ENCODE data around the gene C17orf100. TPM values are rescaled to one million over a fixed set of nuclear protein-coding genes. Genes with fewer than 3 reads are reported as not detected.

The C17orf100 gene
- total and polyA plus RNA-seq, 2 of the 13 experiments (the other 11 are each of a cell fraction or from before 2014, with no cell fraction given): 3.6 to 8.7 TPM

GRCh38 chr17:6702567-6703215 lies 51.1 kb downstream of the C17orf100 start (continued):
- TF ChIP-seq ZNF224 (CRISPR knock-in tag; IDR thresholded peaks at IDR 0.05) (no peak), ZNF687 (CRISPR knock-in tag; IDR thresholded peaks at IDR 0.05) (peak; percentile 84), ZNF776 (CRISPR knock-in tag; IDR thresholded peaks at IDR 0.05) (no peak), ARNTL (CRISPR knock-in tag; IDR thresholded peaks at IDR 0.05) (no peak), AGO2 (optimal IDR thresholded peaks at IDR 0.05; ENCODE audit: low read depth, low read length) (peak; percentile 65), ZNF800 (CRISPR knock-in tag; IDR thresholded peaks at IDR 0.05) (no peak), UBTF (CRISPR knock-in tag; IDR thresholded peaks at IDR 0.05) (0 out of 2 replicates have a peak, but pooled peaks have one; percentile 32), JUND (CRISPR knock-in tag; IDR thresholded peaks at IDR 0.05) (no peak), HNRNPH1 (optimal IDR thresholded peaks at IDR 0.05; ENCODE audit: low read depth, low read length) (no peak), SOX6 (IDR thresholded peaks at IDR 0.05) (no peak), SOX6 (CRISPR knock-in tag; IDR thresholded peaks at IDR 0.05) (peak; percentile 72), ZC3H4 (CRISPR knock-in tag; IDR thresholded peaks at IDR 0.05; ENCODE audit: borderline replicate concordance) (no peak), NR2F2 (IDR thresholded peaks at IDR 0.05; ENCODE audit: borderline replicate concordance, low read depth) (0 out of 2 replicates have a peak, but pooled peaks have one; percentile 25), ZNF713 (CRISPR knock-in tag; IDR thresholded peaks at IDR 0.05) (no peak), GPN1 (CRISPR knock-in tag; IDR thresholded peaks at IDR 0.05; ENCODE audit: borderline replicate concordance) (no peak), ZNF616 (CRISPR knock-in tag; IDR thresholded peaks at IDR 0.05; ENCODE audit: low read depth) (no peak), JUN (CRISPR knock-in tag; IDR thresholded peaks at IDR 0.05) (0 out of 2 replicates have a peak, but pooled peaks have one; percentile 28), ZNF83 (CRISPR knock-in tag; IDR thresholded peaks at IDR 0.05; ENCODE audit: borderline replicate concordance) (no peak), ATF4 (CRISPR knock-in tag; IDR thresholded peaks at IDR 0.05) (peak in 1 of 2 experiments; percentile 71; a peak in 2 of 4 replicates), PRPF4 (IDR thresholded peaks at IDR 0.05; ENCODE audit: low read depth, low read length, poor library complexity, severe bottlenecking) (no peak), KLF6 (CRISPR knock-in tag; IDR thresholded peaks at IDR 0.05) (no peak)
